Activated CD4-positive, alpha-beta T cell treated with anti-CD3 and anti-CD28 coated beads for 24 hours (primary cell): ENCODE measurements around the gene KRTAP12-4.
"Not testable (repeated sequence)": the region's sequence is repeated elsewhere in the genome, so short reads cannot be mapped to it uniquely, and the experiment has no call there.

Source experiments
- DNase-seq, 2 donors: peaks; one replicate each; pipeline ENCODE4 v3.0.0-alpha.2; 2020; ENCODE audit warnings: low read depth in 2 of 2

Gene KRTAP12-4, protein sequence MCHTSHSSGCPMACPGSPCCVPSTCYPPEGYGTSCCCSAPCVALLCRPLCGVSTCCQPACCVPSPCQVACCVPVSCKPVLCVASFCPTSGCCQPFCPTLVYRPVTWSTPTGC

GRCh38 chr21:44654576-44655175 is at the start of gene KRTAP12-4:
TSS of gene KRTAP12-4 (minus strand) at chr21:44654659. CDS start at chr21:44654614, 45 bp downstream.
- DNase-seq, result no peak

DNA sequence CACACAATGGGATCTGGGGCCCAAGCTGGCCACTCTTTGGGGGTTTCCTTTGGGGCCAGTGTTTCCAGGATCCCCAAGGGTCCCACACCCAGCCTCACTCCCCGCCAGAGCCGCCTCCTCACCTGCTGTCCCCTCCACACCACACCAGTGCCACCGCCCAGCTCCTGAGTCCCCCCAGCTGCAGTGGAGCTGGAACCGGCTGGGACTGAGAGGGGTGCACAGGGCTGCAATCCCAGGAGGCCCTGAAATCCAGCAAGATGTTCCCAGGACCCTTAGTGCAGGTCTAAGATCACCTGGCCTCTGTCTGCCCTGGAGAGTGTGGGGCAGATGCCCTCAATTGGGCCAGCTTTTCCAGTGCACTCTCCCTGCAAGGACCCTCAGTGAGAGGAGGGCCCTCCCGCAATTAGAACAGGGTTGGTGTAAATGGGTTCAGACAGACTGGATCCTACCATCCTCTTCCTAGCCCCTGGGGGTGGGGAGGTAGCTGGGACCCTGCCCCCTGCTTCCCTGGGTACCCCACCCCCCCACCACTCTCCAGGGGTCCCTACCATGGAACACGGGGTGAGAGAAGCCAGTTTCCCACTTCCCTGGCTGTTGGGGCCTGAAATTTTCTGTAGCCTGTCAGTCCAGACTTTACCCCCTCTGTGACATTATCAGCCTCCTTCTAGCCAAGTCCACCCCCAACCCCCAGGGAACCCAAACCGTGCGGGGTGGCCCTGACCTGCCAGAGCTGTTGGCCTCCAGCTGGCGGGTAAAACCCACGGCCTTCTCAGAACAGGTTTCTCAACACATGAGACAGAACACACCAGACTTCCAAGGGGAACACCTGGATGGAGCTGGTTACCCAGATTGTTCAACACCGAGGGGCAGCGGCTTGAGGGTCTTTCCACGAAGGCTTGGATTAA is 49.5 kb upstream of the KRTAP12-4 start:
- no peak for DNase-seq

GRCh38 chr21:44702973-44703730 is 48.7 kb upstream of the KRTAP12-4 start:
- no peak for DNase-seq

DNA sequence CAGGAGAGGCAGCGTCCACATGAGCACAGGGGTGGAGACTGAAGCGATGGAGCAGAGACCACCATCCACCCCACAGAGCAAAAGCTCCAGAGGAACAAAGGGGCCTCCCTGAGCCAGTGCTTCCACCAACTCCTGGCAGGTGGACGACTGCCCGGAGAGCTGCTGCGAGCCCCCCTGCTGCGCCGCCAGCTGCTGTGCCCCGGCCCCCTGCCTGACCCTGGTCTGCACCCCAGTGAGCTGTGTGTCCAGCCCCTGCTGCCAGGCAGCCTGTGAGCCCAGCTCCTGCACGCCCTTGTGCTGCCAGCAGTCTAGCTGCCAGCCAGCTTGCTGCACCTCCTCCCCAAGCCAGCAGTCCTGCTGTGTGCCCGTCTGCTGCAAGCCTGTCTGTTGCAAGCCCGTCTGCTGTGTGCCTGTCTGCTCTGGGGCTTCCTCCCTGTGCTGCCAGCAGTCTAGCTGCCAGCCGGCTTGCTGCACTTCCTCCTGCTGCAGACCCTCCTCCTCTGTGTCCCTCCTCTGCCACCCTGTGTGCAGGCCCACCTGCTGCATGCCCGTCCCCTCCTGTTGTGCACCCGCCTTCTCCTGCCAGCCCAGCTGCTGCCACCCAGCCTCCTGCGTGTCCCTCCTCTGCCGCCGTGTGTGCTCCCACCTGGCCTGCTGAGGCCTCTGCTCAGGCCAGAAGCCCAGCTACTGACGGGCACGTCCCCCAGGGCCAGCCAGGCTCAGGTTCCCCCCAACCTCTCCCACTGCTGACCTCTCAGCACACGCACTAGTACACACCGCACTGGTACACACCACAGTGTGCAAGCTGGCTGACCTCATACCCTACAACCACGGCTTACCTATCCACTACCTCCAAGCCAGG is 47.9 kb upstream of the KRTAP12-4 start:
- no peak for DNase-seq

DNA sequence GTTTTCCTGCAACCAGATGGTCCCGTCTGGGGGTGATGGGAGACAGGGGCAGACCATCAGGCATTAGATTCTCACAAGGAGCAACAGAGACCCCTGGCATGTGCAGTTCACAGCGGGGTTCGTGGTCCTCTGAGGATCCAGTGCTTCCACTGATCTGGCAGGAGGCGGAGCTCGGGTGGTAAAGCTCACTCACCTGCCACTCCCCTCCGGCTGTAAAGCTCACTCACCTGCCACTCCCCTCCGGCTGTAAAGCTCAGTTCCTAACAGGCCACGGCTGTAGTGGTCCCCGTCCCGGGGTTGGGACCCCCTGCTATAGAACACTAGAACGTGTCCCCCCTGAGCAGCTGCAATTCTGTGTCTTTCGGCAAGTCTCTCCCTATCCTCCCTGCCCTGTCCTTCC is 47.1 kb upstream of the KRTAP12-4 start:
- DNase-seq, result no peak

DNA sequence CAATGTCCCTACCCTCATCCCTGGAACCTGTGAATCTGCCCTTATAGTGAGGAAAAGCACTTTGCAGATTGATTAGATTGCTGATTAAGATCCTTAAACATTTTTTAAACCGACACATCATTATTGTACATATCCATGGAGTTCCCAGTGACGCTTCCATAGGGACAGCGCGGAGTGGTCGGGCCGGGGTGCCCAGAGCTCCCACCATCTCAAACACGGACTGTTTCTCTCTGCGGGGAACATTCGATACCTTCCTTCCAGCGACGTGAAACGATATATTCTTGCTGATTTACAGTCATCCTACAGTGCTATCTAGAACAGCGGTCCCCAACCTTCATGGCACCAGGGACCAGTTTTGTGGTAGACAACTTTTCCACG is 46.6 kb upstream of the KRTAP12-4 start:
- no peak for DNase-seq

- DNase-seq, result no peak
Measured at GRCh38 chr21:44700101-44701022, 45.9 kb upstream of the KRTAP12-4 start.

DNA sequence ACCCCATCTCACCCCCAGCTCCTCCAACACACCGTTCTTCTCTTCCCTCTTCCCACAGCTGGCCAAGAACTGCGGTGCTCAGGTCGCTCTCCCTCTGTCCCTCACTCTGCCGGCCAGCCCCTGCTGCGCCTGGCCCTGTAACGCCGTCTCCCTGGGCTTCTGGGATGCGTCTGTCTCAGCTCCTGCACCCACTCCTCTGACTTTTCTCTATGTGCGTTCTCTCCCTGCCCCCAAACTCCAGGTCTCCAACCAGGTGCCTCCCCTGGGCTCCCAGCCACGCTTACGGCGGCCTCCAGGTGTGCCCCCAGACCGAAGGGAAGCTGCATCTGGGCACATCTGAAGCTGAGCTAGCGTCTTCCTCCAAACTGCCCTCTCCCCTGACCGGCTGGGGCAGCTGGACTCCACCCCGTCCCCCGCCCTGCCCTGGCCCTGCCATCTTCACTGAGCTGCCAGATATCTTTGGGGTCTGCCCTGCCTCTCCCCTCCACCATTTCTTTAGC is 45.1 kb upstream of the KRTAP12-4 start:
- DNase-seq, result no peak

- DNase-seq, result no peak
Measured at GRCh38 chr21:44697811-44698734, 43.6 kb upstream of the KRTAP12-4 start.

DNA sequence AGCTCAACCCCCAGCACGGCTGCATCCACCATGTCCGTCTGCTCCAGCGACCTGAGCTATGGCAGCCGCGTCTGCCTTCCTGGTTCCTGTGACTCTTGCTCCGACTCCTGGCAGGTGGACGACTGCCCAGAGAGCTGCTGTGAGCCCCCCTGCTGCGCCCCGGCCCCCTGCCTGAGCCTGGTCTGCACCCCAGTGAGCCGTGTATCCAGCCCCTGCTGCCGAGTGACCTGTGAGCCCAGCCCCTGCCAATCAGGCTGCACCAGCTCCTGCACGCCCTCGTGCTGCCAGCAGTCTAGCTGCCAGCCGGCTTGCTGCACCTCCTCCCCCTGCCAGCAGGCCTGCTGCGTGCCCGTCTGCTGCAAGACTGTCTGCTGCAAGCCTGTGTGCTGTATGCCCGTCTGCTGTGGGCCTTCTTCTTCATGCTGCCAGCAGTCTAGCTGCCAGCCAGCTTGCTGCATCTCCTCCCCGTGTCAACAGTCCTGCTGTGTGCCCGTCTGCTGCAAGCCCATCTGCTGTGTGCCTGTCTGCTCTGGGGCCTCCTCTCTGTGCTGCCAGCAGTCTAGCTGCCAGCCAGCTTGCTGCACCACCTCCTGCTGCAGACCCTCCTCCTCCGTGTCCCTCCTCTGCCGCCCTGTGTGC is 42.8 kb upstream of the KRTAP12-4 start, which contains the start of gene KRTAP10-12:
TSS of gene KRTAP10-12 (plus strand) at position 1 of the 639 bp plus-strand sequence. CDS start at position 31, 30 bp downstream.
- not testable (repeated sequence) for DNase-seq

DNA sequence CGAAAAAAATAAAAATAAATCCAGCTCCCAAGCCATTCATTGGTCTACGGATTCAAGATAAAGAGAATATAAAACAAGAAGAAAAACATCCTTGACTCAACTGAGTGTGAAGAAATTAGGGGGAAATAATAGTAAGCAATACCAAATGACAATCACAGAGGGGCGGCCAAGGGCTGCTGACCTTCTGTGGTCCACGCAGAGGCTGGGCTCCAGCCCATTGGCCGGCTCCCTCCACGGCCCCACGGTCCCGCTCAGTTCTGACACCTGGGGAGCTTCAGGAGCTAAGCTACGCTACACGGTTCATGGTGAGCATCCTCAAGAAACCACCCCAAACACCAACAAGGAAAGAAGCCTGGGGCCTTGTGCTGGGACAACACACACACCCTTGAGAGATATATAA is 42.1 kb upstream of the KRTAP12-4 start:
- no peak for DNase-seq

DNA sequence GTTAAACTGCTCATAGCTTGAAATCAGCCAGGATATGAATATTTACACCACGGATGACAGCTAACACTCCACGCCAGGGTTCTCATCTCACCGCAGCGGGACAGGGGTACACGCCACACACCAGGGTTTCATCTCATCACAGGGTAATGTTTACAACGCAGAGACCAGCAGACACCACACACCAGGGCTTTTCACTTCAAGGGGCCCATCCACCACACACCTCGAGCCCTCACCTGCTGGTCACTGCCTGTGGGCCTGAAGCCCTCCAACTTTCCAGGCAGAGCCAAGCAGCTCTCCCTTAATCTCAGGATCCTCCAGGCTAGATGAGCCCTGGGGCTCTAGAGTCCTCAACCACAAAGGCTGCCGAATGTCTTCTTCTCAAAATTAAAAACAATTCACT is 41.2 kb upstream of the KRTAP12-4 start:
- DNase-seq, result no peak

- no peak for DNase-seq
Measured at GRCh38 chr21:44695184-44695583, 40.7 kb upstream of the KRTAP12-4 start.

DNA sequence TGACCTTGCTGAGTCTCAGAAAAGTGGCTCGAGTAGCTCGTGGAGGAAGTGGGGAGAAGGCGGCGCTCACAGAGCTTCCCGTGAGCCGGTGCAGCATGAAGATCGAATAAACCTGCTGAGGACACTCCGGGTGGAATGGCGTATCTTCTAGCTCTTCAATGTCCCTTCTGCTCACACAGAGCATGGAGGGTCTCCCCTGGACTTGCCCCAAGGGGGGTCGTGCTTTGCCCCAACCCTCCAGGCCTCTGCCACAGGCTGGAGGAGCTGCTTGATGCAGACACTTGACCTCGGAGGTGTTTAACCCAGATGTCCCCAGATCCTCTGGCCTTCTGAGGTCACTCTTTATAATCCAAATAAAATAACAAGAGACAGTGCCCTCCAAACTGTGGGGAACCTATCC is 40.3 kb upstream of the KRTAP12-4 start:
- DNase-seq, result no peak

DNA sequence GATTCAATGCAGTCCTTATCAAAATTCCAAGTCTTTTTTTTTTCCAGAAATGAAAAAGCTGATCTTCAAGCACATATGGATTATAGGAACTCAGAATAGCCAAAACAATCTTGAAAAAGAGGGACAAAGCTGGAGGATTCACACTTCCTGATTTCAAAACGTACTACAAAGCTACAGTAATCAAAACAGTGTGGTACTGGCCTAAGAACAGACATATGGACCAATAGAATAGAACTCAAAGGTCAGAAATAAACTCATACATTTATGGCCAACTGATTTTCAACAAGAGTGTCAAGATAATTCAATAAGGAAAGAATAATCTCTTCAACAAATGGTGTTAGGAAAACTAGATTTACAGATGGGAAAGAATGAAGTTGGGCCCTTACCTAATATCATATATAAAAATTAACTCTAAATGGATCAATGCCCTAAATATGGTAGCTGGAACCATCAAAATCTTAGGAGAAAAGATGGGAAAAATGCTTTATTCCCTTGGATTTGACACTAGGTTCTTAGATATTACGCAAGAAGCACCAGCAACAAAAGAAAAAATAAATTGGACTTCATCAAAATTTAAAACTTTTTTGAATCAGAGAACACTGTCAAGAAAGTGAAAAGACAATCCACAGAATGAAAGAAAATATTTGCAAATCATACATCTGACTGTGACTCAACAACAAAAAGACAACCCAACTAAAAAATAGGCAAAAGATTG is 38.5 kb upstream of the KRTAP12-4 start:
- DNase-seq, result no peak

GRCh38 chr21:44691686-44692085 is 37.2 kb upstream of the KRTAP12-4 start:
- DNase-seq, result no peak

- DNase-seq, result not testable (repeated sequence)
Measured at GRCh38 chr21:44689740-44690139, 35.3 kb upstream of the KRTAP12-4 start.

- DNase-seq, result no peak
Measured at GRCh38 chr21:44687671-44688070, 33.2 kb upstream of the KRTAP12-4 start.
